Progenitor cell of endocrine pancreas (in vitro differentiated cells): ENCODE measurements around the gene SNAP29. TPM values are rescaled to one million over a fixed set of nuclear protein-coding genes. Genes with fewer than 3 reads are reported as not detected.
"Not testable (repeated sequence)": the region's sequence is repeated elsewhere in the genome, so short reads cannot be mapped to it uniquely, and the experiment has no call there.

Experiments used
- DNase-seq: peaks from one replicate; pipeline ENCODE4 v3.0.0; 2021; ENCODE audit warnings: low spot score; ENCODE audit not compliant: unreplicated experiment
- H3K27ac Mint-ChIP-seq: 2 replicates; pipeline ENCODE4 v1.8.0; 2021; ENCODE audit warnings: mild to moderate bottlenecking, moderate library complexity, mixed read lengths
- H3K27me3 Mint-ChIP-seq: 2 replicates; pipeline ENCODE4 v1.8.0; 2021; ENCODE audit warnings: mixed read lengths
- H3K36me3 Mint-ChIP-seq: 2 replicates; pipeline ENCODE4 v1.8.0; 2022; ENCODE audit warnings: mixed read lengths; ENCODE audit not compliant: insufficient read depth
- H3K4me1 Mint-ChIP-seq: 2 replicates; pipeline ENCODE4 v1.8.0; 2021; ENCODE audit warnings: low read depth, mixed read lengths
- H3K4me3 Mint-ChIP-seq: 2 replicates; pipeline ENCODE4 v1.8.0; 2021; ENCODE audit warnings: low read depth, mild to moderate bottlenecking, moderate library complexity, mixed read lengths
- H3K9me3 Mint-ChIP-seq: 2 replicates; pipeline ENCODE4 v1.8.0; 2021; ENCODE audit warnings: low read depth, mixed read lengths
- total RNA-seq: library from RNA; stranded (reverse); gene quantifications from 2 replicates; pipeline ENCODE4 v1.2.1, GENCODE V29; 2021
- TF ChIP-seq, protein P1 (sequence below): fragments of 200-600 bp; sonication (generic); IDR thresholded peaks from one replicate; pipeline ENCODE4 v1.5.0; 2021; ENCODE audit warnings: antibody characterized with exemption, mild to moderate bottlenecking; ENCODE audit not compliant: unreplicated experiment

Gene SNAP29
- total RNA-seq, 1 donor from 2014 or later: 20.6 TPM

DNA sequence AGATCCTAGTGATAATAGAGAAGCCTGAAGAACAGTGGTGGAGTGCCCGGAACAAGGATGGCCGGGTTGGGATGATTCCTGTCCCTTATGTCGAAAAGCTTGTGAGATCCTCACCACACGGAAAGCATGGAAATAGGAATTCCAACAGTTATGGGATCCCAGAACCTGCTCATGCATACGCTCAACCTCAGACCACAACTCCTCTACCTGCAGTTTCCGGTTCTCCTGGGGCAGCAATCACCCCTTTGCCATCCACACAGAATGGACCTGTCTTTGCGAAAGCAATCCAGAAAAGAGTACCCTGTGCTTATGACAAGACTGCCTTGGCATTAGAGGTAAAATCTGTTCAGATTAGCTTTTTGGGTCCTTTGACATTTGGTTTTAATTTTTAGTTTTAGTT, 75.1 kb downstream of the SNAP29 start:
- peaks cover 7% of the 10 kb centered on the region for H3K36me3 Mint-ChIP-seq
- no peak overlapping the region for H3K27ac Mint-ChIP-seq
- no peaks in the 10 kb centered on the region for H3K9me3 Mint-ChIP-seq
- H3K27me3 Mint-ChIP-seq: no peaks in the 10 kb centered on the region
- peaks cover 23% of the 10 kb centered on the region for H3K4me1 Mint-ChIP-seq
- DNase-seq: no peak
- TF ChIP-seq, protein P1, sequence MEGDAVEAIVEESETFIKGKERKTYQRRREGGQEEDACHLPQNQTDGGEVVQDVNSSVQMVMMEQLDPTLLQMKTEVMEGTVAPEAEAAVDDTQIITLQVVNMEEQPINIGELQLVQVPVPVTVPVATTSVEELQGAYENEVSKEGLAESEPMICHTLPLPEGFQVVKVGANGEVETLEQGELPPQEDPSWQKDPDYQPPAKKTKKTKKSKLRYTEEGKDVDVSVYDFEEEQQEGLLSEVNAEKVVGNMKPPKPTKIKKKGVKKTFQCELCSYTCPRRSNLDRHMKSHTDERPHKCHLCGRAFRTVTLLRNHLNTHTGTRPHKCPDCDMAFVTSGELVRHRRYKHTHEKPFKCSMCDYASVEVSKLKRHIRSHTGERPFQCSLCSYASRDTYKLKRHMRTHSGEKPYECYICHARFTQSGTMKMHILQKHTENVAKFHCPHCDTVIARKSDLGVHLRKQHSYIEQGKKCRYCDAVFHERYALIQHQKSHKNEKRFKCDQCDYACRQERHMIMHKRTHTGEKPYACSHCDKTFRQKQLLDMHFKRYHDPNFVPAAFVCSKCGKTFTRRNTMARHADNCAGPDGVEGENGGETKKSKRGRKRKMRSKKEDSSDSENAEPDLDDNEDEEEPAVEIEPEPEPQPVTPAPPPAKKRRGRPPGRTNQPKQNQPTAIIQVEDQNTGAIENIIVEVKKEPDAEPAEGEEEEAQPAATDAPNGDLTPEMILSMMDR: no peak
- no peak overlapping the region for H3K4me3 Mint-ChIP-seq

DNA sequence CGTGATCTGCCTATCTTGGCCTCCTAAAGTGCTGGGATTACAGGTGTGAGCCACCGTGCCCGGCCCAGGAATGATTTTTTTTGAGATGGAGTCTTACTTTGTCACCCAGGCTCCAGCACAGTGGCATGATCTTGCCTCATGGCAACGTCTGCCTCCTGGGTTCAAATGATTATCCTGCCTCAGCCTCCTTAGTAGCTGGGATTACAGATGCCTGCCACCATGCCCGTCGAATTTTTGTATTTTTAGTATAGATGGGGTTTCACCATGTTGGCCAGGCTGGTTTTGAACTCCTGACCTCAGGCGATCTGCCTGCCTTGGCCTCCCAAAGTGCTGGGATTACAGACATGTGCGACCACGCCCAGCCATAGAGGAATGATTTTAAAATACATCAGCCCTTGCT, 76.2 kb downstream of the SNAP29 start:
- H3K36me3 Mint-ChIP-seq, DNase-seq, H3K9me3 Mint-ChIP-seq, H3K4me3 Mint-ChIP-seq, H3K27me3 Mint-ChIP-seq: not testable (repeated sequence)
- Mint-ChIP-seq H3K4me1 (peaks cover 26% of the 10 kb centered on the region), H3K27ac (peak overlapping the region; percentile 33)

DNA sequence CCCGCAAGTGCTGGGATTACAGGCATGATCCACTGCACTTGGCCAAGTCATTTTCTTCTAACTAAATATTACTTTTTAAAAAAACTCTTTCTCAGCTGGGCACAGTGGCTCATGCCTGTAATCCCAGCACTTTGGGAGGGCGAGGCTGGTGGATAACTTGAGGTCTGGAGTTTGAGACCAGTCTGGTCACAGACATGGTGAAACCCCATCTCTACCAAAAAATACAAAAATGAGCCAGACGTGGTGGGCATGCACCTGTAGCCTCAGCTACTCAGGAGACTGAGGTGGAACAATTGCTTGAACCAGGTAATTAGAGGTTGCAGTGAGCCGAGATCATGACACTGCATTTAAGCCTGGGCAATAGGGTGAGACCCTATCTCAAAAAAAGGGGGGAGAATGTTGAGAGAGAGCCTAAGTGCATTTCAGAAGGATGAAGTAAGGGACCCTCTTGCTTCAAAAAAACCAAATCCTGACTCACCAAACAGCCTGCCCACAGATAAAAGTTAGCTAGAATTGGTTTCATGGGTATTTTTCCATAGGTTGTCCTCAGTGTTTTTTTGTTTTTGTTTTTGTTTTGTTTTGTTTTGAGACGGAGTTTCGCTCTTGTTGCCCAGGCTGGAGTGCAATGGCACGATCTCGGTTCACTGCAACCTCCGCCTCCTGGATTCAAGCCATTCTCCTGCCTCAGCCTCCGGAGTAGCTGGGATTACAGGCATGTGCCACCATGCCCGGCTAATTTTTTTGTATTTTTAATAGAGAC, 77.2 kb downstream of the SNAP29 start:
- not testable (repeated sequence) for DNase-seq, H3K27me3 Mint-ChIP-seq, H3K4me3 Mint-ChIP-seq, H3K9me3 Mint-ChIP-seq
- Mint-ChIP-seq H3K27ac (peak overlapping the region; percentile 52), H3K4me1 (peaks cover 26% of the 10 kb centered on the region), H3K36me3 (peaks cover 11% of the 10 kb centered on the region)

DNA sequence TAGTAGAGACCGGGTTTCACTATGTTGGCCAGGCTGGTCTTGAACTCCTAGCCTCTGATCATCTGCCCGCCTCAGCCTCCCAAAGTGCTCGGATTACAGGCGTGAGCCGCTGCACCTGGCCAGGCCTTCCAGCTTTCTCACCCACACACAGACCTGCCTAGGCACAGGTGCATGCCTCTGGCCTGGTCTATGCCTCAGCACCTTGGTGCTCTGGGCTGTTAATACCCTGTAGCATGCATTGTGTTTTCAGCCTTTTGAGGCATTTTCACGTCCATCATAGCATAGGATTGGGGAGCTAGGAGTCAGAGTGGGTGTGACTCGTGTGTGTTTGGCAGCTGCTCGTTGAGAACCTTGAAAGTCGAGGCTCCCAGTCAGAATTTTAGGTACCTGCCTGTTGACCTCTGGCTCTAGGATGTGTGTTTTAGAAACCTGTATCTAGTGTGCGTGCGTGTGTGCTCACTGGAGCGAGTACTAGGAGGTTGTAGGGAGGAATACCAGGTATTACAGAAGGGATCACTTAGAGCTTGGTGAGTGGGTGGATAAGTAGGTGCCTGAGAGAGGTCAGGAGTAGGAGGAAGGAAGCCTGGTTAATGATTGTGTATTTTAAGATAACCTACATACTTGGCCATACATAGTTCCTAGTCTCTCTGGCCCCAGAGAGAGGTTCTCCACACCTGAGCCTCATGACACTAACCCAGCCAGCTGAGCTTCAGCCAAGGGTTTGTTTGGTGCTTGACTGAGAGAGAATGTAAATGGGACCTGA, 78.4 kb downstream of the SNAP29 start:
- H3K4me1 Mint-ChIP-seq: peaks cover 26% of the 10 kb centered on the region
- TF ChIP-seq, protein P1: no peak
- peak overlapping the region; percentile 95 for H3K27ac Mint-ChIP-seq
- no peaks in the 10 kb centered on the region for H3K9me3 Mint-ChIP-seq
- no peaks in the 10 kb centered on the region for H3K27me3 Mint-ChIP-seq
- no peak for DNase-seq
- peak overlapping the region; percentile 37 for H3K4me3 Mint-ChIP-seq
- H3K36me3 Mint-ChIP-seq: peaks cover 11% of the 10 kb centered on the region

DNA sequence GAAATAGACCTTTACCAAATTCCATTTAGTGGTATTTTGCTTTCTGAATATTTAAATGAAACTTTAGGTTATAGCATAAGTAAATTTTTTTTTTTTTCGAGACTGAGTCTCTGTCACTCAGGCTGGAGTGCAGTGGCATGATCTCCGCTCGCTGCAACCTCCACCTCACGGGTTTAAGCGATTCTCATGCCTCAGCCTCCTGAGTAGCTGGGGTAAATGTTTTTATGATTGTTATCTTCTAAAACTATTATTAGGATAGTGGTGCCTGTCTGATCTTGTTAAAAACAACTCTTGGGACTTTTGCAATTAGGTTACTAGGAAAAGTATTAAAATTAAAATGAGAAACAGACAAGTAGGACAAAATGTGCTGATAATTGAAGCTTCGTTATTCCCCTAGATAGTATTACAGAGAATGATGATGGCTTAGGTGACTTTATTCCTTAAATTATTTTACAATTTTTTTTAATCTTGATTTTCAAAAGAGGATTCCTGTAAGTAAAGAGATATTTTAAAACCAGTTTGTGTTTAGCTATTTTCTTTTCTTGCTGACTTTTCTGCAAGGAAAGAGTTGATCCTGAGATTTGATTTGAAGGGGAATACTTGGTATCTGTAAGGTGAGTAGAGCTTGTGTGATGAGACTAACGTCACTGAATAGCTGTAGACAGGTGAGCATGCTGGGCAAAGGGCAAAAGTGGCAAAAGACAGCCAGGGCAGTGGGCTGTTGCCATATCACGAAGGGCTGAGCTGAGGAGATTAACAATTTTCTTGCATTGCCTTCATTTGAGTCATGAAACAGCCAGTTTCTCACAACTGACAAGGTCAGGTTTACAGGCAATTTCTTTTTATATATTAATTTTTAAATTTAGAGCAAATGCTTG, 79.2 kb downstream of the SNAP29 start:
- TF ChIP-seq, protein P1: no peak
- no peaks in the 10 kb centered on the region for H3K9me3 Mint-ChIP-seq
- H3K36me3 Mint-ChIP-seq: peaks cover 11% of the 10 kb centered on the region
- H3K27ac Mint-ChIP-seq: peak overlapping the region; percentile 95
- DNase-seq: no peak
- H3K27me3 Mint-ChIP-seq: no peaks in the 10 kb centered on the region
- peaks cover 26% of the 10 kb centered on the region for H3K4me1 Mint-ChIP-seq
- no peak overlapping the region for H3K4me3 Mint-ChIP-seq

DNA sequence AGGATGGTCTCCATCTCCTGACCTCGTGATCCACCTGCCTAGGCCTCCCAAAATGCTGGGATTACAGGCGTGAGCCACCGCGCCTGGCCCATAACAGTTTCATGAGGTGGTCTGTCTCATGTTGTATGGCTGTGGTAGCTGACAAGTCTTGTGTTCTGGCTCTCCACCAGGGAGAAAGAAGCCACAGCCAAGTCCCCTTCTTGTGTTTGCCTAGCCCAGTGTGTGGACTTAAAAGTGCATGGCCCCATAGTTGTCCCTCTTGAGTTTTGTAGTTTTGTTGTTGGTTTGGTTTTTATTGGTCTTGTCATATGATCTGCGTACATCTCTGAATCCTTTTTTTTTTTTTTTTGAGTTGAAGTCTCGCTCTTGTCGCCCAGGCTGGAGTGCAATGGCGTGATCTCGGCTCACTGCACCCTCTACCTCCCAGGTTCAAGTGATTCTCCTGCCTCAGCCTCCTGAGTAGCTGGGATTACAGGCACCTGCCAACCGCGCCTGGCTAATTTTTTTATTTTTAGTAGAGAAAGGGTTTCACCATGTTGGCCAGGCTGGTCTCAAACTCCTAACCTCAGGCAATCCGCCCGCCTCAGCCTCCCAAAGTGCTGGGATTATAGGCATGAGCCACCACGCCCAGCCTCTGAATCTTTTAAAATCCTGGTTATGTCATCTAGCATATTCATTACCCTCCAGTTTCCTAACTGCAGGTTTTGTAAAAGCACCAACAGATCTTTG, 80.8 kb downstream of the SNAP29 start:
- Mint-ChIP-seq H3K4me1 (peaks cover 24% of the 10 kb centered on the region), H3K27ac (peak overlapping the region; percentile 80)
- H3K4me3 Mint-ChIP-seq, H3K36me3 Mint-ChIP-seq, H3K27me3 Mint-ChIP-seq, DNase-seq, H3K9me3 Mint-ChIP-seq: not testable (repeated sequence)
